H1 (cell line): ENCODE results near the gene ATAD3B. TPM values are rescaled to one million over a fixed set of nuclear protein-coding genes. Genes with fewer than 3 reads are reported as not detected.

Experiments
- CTCF ChIA-PET: fragments of 300-600 bp; sonication (Branson Sonifier 250); formaldehyde crosslinking; loops from one replicate; lab custom pipeline; 2021; ENCODE audit not compliant: partially characterized antibody; lab: Charles Lee
- POLR2A ChIA-PET: fragments of 300-600 bp; sonication (Branson Sonifier 250); formaldehyde crosslinking; loops from one replicate; lab custom pipeline; 2021; ENCODE audit warnings: inconsistent platforms; ENCODE audit not compliant: partially characterized antibody; lab: Charles Lee
- DNase-seq, 2 experiments: peaks; one replicate each; pipeline versions ENCODE4 v3.0.0 to v3.0.0-alpha.2; 2010 to 2022; ENCODE audit warnings: low spot score in 2 of 2, low read depth in 1 of 2, mixed read lengths in 1 of 2
- FAIRE-seq: peaks from 2 replicates; lab custom pipeline; 2011; peaks lifted over from hg19 to GRCh38; lab: Jason Lieb, UNC
- H2AFZ ChIP-seq: 2 replicates; pipeline ENCODE4 v1.8.1; 2012; ENCODE audit warnings: low read length, inconsistent platforms
- H2AK5ac ChIP-seq: 2 replicates; pipeline ENCODE4 v1.6.1; 2013; ENCODE audit warnings: low read depth, low read length
- H2BK120ac ChIP-seq: replicated peaks from 2 replicates; pipeline ENCODE3; 2013; ENCODE audit warnings: low read depth, low read length, inconsistent platforms
- H2BK12ac ChIP-seq: 2 replicates; pipeline ENCODE4 v1.6.1; 2013; ENCODE audit warnings: low read depth, low read length
- H2BK15ac ChIP-seq: 2 replicates; pipeline ENCODE4 v1.6.1; 2013; ENCODE audit warnings: low read length
- H2BK20ac ChIP-seq: 2 replicates; pipeline ENCODE4 v1.6.1; 2013; ENCODE audit warnings: low read length
- H2BK5ac ChIP-seq: 2 replicates; pipeline ENCODE4 v1.6.1; 2013; ENCODE audit warnings: low read depth, low read length
- H3K14ac ChIP-seq: 2 replicates; pipeline ENCODE4 v1.6.1; 2013; ENCODE audit warnings: inconsistent platforms; ENCODE audit not compliant: insufficient read length
- H3K18ac ChIP-seq: 2 replicates; pipeline ENCODE4 v1.6.1; 2013; ENCODE audit warnings: low read length; ENCODE audit errors: extremely low read depth
- H3K23ac ChIP-seq: 2 replicates; pipeline ENCODE4 v1.6.1; 2013; ENCODE audit warnings: inconsistent platforms; ENCODE audit not compliant: insufficient read length
- H3K23me2 ChIP-seq: 2 replicates; pipeline ENCODE4 v1.6.1; 2013; ENCODE audit warnings: low read depth, low read length
- H3K27ac ChIP-seq: 2 replicates; pipeline ENCODE4 v1.6.1; 2011; ENCODE audit warnings: low read depth, low read length, inconsistent platforms
- H3K27me3 ChIP-seq, 4 experiments: replicated peaks in 1 of 4; 1 replicate in 1 of 4; 2 replicates in 3 of 4; pipeline versions ENCODE4 v1.6.1 to v1.8.1; 2011 to 2013; ENCODE audit warnings: low read length in 3 of 4, mild to moderate bottlenecking in 3 of 4, inconsistent platforms in 2 of 4, mixed read lengths in 2 of 4, moderate library complexity in 1 of 4; ENCODE audit not compliant: control insufficient read depth in 3 of 4, insufficient read depth in 3 of 4; ENCODE audit errors: extremely low read depth in 1 of 4
- H3K36me3 ChIP-seq, 4 experiments: 2 replicates each; pipeline versions ENCODE4 v1.6.1 to v1.8.1; 2011 to 2013; ENCODE audit warnings: mild to moderate bottlenecking in 4 of 4, low read length in 3 of 4, moderate library complexity in 2 of 4, control low read depth in 1 of 4, inconsistent platforms in 1 of 4; ENCODE audit not compliant: insufficient read depth in 4 of 4, control insufficient read depth in 2 of 4
- H3K4ac ChIP-seq: replicated peaks from 2 replicates; pipeline ENCODE3; 2013; ENCODE audit warnings: low read length, low read depth, mixed read lengths, inconsistent platforms; ENCODE audit not compliant: insufficient read length
- H3K4me1 ChIP-seq, 4 experiments: replicated peaks in 1 of 4; 1 replicate in 1 of 4; 2 replicates in 3 of 4; pipeline versions ENCODE4 v1.6.1 to v1.8.1; 2011 to 2013; ENCODE audit warnings: low read length in 3 of 4, inconsistent platforms in 2 of 4, mixed read lengths in 1 of 4; ENCODE audit not compliant: insufficient read depth in 4 of 4, control insufficient read depth in 3 of 4
- H3K4me2 ChIP-seq, 2 experiments: 2 replicates each; pipeline versions ENCODE4 v1.6.1 to v1.8.1; 2011 to 2013; ENCODE audit warnings: low read depth in 2 of 2, low read length in 2 of 2, control low read depth in 1 of 2, inconsistent platforms in 1 of 2, mild to moderate bottlenecking in 1 of 2; ENCODE audit not compliant: insufficient read depth in 1 of 2
- H3K4me3 ChIP-seq, 4 experiments: fragments of 200-600, 300-600 bp in 1 of 4; sonication (generic), shearing (Covaris generic), sonication (Bioruptor Twin) in 1 of 4; 2 replicates each; pipeline versions ENCODE4 v1.5.1 to v1.8.1; 2011 to 2016; ENCODE audit warnings: low read length in 4 of 4, low read depth in 3 of 4, control low read depth in 2 of 4, inconsistent platforms in 2 of 4, mild to moderate bottlenecking in 2 of 4, mixed read lengths in 1 of 4, moderate library complexity in 1 of 4; ENCODE audit not compliant: insufficient read depth in 2 of 4; ENCODE audit errors: extremely low read depth in 1 of 4
- H3K56ac ChIP-seq: replicated peaks from 2 replicates; pipeline ENCODE3; 2013; ENCODE audit warnings: low read depth, mild to moderate bottlenecking, mixed read lengths, low read length, inconsistent platforms; ENCODE audit not compliant: insufficient read length
- H3K79me1 ChIP-seq: 2 replicates; pipeline ENCODE4 v1.6.1; 2013; ENCODE audit warnings: low read depth, low read length, control low read depth
- H3K79me2 ChIP-seq, 2 experiments: 2 replicates each; pipeline versions ENCODE4 v1.6.1 to v1.8.1; 2012 to 2013; ENCODE audit warnings: low read length in 2 of 2, mild to moderate bottlenecking in 2 of 2, inconsistent platforms in 1 of 2; ENCODE audit not compliant: insufficient read depth in 2 of 2, control insufficient read depth in 1 of 2
- H3K9ac ChIP-seq, 4 experiments: replicated peaks in 1 of 4; 1 replicate in 1 of 4; 2 replicates in 3 of 4; pipeline versions ENCODE4 v1.6.1 to v1.8.1; 2011 to 2013; ENCODE audit warnings: low read depth in 3 of 4, low read length in 3 of 4, control low read depth in 2 of 4, mild to moderate bottlenecking in 2 of 4, moderate library complexity in 2 of 4, inconsistent platforms in 1 of 4; ENCODE audit errors: extremely low read depth in 1 of 4
- H3K9me3 ChIP-seq, 2 experiments: 2 replicates each; pipeline versions ENCODE4 v1.6.1 to v1.8.1; 2012 to 2013; ENCODE audit warnings: mild to moderate bottlenecking in 2 of 2, moderate library complexity in 2 of 2, control low read depth in 1 of 2, inconsistent platforms in 1 of 2, low read depth in 1 of 2, low read length in 1 of 2, mixed read lengths in 1 of 2; ENCODE audit not compliant: insufficient read depth in 2 of 2
- H4K20me1 ChIP-seq, 2 experiments: replicated peaks in 1 of 2; 2 replicates each; pipeline versions ENCODE3 to v1.8.1; 2011 to 2013; ENCODE audit warnings: inconsistent platforms in 2 of 2, low read length in 2 of 2, mild to moderate bottlenecking in 1 of 2; ENCODE audit not compliant: insufficient read depth in 2 of 2, control insufficient read depth in 1 of 2
- H4K5ac ChIP-seq: 2 replicates; pipeline ENCODE4 v1.6.1; 2013; ENCODE audit warnings: low read length, low read depth, mixed read lengths, inconsistent platforms; ENCODE audit not compliant: insufficient read length
- H4K8ac ChIP-seq: 2 replicates; pipeline ENCODE4 v1.8.0; 2013; ENCODE audit warnings: mild to moderate bottlenecking, moderate library complexity, low read length, inconsistent platforms; ENCODE audit not compliant: insufficient read depth; ENCODE audit errors: extremely low read depth
- H4K91ac ChIP-seq: replicated peaks from 2 replicates; pipeline ENCODE3; 2013; ENCODE audit warnings: low read length, mixed read lengths, inconsistent platforms; ENCODE audit not compliant: insufficient read length
- ASH2L ChIP-seq: fragments of 200-600, 300-600 bp; sonication (generic); IDR thresholded peaks from one replicate; pipeline ENCODE4 v1.7.1; 2017; ENCODE audit warnings: low read length
- ATF2 ChIP-seq: IDR thresholded peaks from 2 replicates; pipeline ENCODE4 v1.6.1; 2012; ENCODE audit warnings: low read length, inconsistent platforms
- BRCA1 ChIP-seq: IDR thresholded peaks from 2 replicates; pipeline ENCODE4 v1.6.1; 2012; ENCODE audit warnings: low read depth, low read length, improper control_type of control experiment
- MAX ChIP-seq: IDR thresholded peaks from 2 replicates; pipeline ENCODE4 v1.6.1; 2012; ENCODE audit warnings: inconsistent platforms
- PHF8 ChIP-seq: fragments of 200-600 bp; sonication (generic); conservative IDR thresholded peaks from 2 replicates; pipeline ENCODE4 v1.7.1; 2012; ENCODE audit warnings: low read depth, mild to moderate bottlenecking, inconsistent platforms, low read length, moderate library complexity
- RAD21 ChIP-seq, 2 experiments: IDR thresholded peaks in 1 of 2; conservative IDR thresholded peaks in 1 of 2; 2 replicates each; pipeline ENCODE4 v1.6.1; 2011; ENCODE audit warnings: low read depth in 2 of 2, low read length in 2 of 2, improper control_type of control experiment in 1 of 2, inconsistent platforms in 1 of 2, mild to moderate bottlenecking in 1 of 2, moderate library complexity in 1 of 2
- ZNF274 ChIP-seq: IDR thresholded peaks from 2 replicates; pipeline ENCODE4 v1.7.0; 2012; ENCODE audit warnings: low read length, borderline replicate concordance; ENCODE audit errors: extremely low read depth
- WGBS, 2 experiments: shearing (Covaris generic) in 1 of 2; methylation state at CpG; one replicate each; pipeline versions ENCODE4 v1.1.6 to v1.1.7; 2013 to 2015; ENCODE audit warnings: low lambda C conversion rate in 2 of 2, mixed read lengths in 2 of 2, inconsistent platforms in 1 of 2, low coverage in 1 of 2, missing lambda C conversion rate in 1 of 2; ENCODE audit not compliant: insufficient replicate concordance in 2 of 2, insufficient coverage in 1 of 2, insufficient read length in 1 of 2; ENCODE audit errors: extremely low coverage in 1 of 2, missing lambda C conversion rate in 1 of 2; 5-methylcytosine and 5-hydroxymethylcytosine counted together
- polyA plus RNA-seq, 7 experiments: library from polyadenylated mRNA; depleted of rRNA in 3 of 7; stranded (reverse) in 5 of 7; unstranded in 2 of 7; fragments of >200 nt in 5 of 7; fragments of 200-250 nt in 2 of 7; gene quantifications; 1 replicate in 5 of 7; 2 replicates in 1 of 7; 4 replicates in 1 of 7; pipeline versions ENCODE4 v1.2.1 to v1.2.3, GENCODE V29; 2011 to 2013; ENCODE audit warnings: missing spikeins in 2 of 7, mixed read lengths in 2 of 7
- total RNA-seq: library from RNA; stranded (reverse); fragmentation: NEBNext Ultra II Directional; extraction: Animal tissue kit (Norgen Biotek cat#: 25700); gene quantifications from 2 replicates; pipeline ENCODE4 v1.2.1, GENCODE V29; 2021

ATAD3B gene
- total and polyA plus RNA-seq, 2 of the 8 experiments (the other 6 are each of a cell fraction or from before 2014, with no cell fraction given) = 31.3 to 63.0 TPM

DNA sequence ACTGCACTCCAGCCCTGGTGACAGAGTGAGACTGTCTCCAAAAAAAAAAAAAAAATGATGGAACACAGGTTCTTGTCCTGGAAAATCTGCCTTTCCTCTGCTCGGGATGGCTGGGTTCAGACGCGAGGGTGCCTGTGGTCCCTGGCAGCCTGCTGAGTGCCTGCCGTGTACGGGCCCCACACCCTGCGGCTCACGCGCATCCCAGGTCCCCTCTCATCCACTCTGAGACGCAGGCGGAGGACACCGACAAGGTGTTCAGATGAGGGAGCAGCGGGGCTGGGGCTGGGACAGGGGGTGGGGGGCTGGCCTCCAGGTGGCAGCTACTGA lies 46.2 kb upstream of the ATAD3B start:
- Histone ChIP-seq H2BK15ac (no peak overlapping the region), H3K4ac (no peak overlapping the region), H2BK12ac (peak overlapping the region; percentile 75; the same call in 1 of the 2 replicates), H3K36me3 (no peaks in the 10 kb centered on the region; a peak in 1 of 8 replicates), H3K23me2 (peaks cover 6% of the 10 kb centered on the region; the same call in 1 of the 2 replicates), H2BK20ac (no peak overlapping the region), H3K56ac (no peak overlapping the region), H2AK5ac (peak overlapping the region; percentile 7; the same call in 1 of the 2 replicates), H4K5ac (no peak overlapping the region), H3K27ac (no peak overlapping the region), H4K8ac (peak overlapping the region; percentile 36; the same call in 1 of the 2 replicates), H2BK5ac (no peak overlapping the region), H3K4me3 (no peak overlapping the region), H3K27me3 (no peaks in the 10 kb centered on the region; a peak in 1 of 7 replicates), H3K4me2 (no peak overlapping the region), H4K91ac (no peak overlapping the region), H3K9ac (no peak overlapping the region), H2AFZ (no peak overlapping the region), H3K14ac (no peak overlapping the region), H3K9me3 (peaks cover 0 to 3% of the 10 kb centered on the region in 2 experiments; a peak in 1 of 4 replicates), H3K79me1 (no peaks in the 10 kb centered on the region), H3K4me1 (peaks cover 0 to 40% (median 29%) of the 10 kb centered on the region in 4 experiments; a peak in 6 of 7 replicates), H4K20me1 (no peaks in the 10 kb centered on the region), H3K18ac (peak overlapping the region; percentile 60; the same call in 1 of the 2 replicates), H3K79me2 (no peaks in the 10 kb centered on the region), H2BK120ac (peak overlapping the region; percentile 87), H3K23ac (no peak overlapping the region)
- DNase-seq (no peak), FAIRE-seq (no peak)
- 65% methylated on average over 12 of the region's 12 CpGs; no CpG with 5 or more reads in 1 of the 2 experiments for WGBS, 2 experiments
- ChIA-PET CTCF (interaction anchor here (1.3 to 3.4 kb wide), 4 partner anchors 16 to 79 kb away, joined by 3 to 14 read pairs (median 4); no protein-coding TSS in a partner anchor), POLR2A (interaction anchor here (1.8 to 22.9 kb wide), 5 partner anchors 7 to 25 kb away, joined by 8 to 515 read pairs (median 13); partner anchors contain the start of genes CCNL2, MRPL20 and VWA1)
- TF ChIP-seq BRCA1 (no peak), RAD21 (IDR thresholded peaks at IDR 0.05 in 1 of 2, conservative IDR thresholded peaks at IDR 0.05 in 1 of 2; ENCODE audit: low read depth in 2 of 2, low read length in 2 of 2) (no peak), ATF2 (no peak), PHF8 (no peak), ZNF274 (no peak), ASH2L (no peak), MAX (no peak)
